ENCODE data around the gene DNAH10. TPM values are rescaled to one million over a fixed set of nuclear protein-coding genes. Genes with fewer than 3 reads are reported as not detected.

DNAH10 gene
- total RNA-seq, 1 donor from 2014 or later = 0.04 TPM

- peaks cover 3% of the 10 kb centered on the region for H3K27me3 ChIP-seq (ENCODE audit: control insufficient read depth, insufficient read depth, low read length)
- TF ChIP-seq, protein P1, sequence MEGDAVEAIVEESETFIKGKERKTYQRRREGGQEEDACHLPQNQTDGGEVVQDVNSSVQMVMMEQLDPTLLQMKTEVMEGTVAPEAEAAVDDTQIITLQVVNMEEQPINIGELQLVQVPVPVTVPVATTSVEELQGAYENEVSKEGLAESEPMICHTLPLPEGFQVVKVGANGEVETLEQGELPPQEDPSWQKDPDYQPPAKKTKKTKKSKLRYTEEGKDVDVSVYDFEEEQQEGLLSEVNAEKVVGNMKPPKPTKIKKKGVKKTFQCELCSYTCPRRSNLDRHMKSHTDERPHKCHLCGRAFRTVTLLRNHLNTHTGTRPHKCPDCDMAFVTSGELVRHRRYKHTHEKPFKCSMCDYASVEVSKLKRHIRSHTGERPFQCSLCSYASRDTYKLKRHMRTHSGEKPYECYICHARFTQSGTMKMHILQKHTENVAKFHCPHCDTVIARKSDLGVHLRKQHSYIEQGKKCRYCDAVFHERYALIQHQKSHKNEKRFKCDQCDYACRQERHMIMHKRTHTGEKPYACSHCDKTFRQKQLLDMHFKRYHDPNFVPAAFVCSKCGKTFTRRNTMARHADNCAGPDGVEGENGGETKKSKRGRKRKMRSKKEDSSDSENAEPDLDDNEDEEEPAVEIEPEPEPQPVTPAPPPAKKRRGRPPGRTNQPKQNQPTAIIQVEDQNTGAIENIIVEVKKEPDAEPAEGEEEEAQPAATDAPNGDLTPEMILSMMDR (IDR thresholded peaks at IDR 0.05; ENCODE audit: insufficient read depth, low read length, poor library complexity, severe bottlenecking) = no peak
- no peak overlapping the region for H3K4me3 ChIP-seq (ENCODE audit: low read depth, low read length)
- DNase-seq (ENCODE audit: low read depth) = no peak
- no peaks in the 10 kb centered on the region for H3K36me3 ChIP-seq (ENCODE audit: control insufficient read depth, insufficient read depth, low read length)
Observed at GRCh38 chr12:123829561-123829960, 67.5 kb downstream of the DNAH10 start.

GRCh38 chr12:123830675-123831074, 68.6 kb downstream of the DNAH10 start:
- TF ChIP-seq, protein P1 (IDR thresholded peaks at IDR 0.05; ENCODE audit: insufficient read depth, low read length, poor library complexity, severe bottlenecking) = no peak
- H3K36me3 ChIP-seq (ENCODE audit: control insufficient read depth, insufficient read depth, low read length) = no peaks in the 10 kb centered on the region
- no peak overlapping the region for H3K4me3 ChIP-seq (ENCODE audit: low read depth, low read length)
- H3K27me3 ChIP-seq (ENCODE audit: control insufficient read depth, insufficient read depth, low read length) = peaks cover 3% of the 10 kb centered on the region
- DNase-seq (ENCODE audit: low read depth) = no peak

DNA sequence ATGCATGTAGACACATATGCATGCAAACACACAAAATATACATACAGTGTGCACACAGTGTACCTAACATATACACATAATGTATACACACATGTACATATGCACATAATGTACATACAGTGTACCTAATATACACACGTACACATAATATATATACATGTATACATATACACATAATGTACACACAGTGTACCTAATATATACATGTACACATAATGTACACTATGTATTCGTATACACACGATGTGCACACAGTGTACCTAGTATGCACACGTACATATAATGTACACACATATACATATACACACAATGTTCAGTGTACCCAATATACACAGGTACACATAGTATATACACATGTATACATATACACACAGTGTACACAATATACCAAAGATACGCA, 70.0 kb downstream of the DNAH10 start:
- Histone ChIP-seq H3K4me3 (ENCODE audit: low read depth, low read length) (no peak overlapping the region), H3K27me3 (ENCODE audit: control insufficient read depth, insufficient read depth, low read length) (peaks cover 3% of the 10 kb centered on the region), H3K36me3 (ENCODE audit: control insufficient read depth, insufficient read depth, low read length) (no peaks in the 10 kb centered on the region)
- TF ChIP-seq, protein P1 (IDR thresholded peaks at IDR 0.05; ENCODE audit: insufficient read depth, low read length, poor library complexity, severe bottlenecking) = no peak
- no peak for DNase-seq (ENCODE audit: low read depth)

- Histone ChIP-seq H3K4me3 (ENCODE audit: low read depth, low read length) (no peak overlapping the region), H3K36me3 (ENCODE audit: control insufficient read depth, insufficient read depth, low read length) (no peaks in the 10 kb centered on the region), H3K27me3 (ENCODE audit: control insufficient read depth, insufficient read depth, low read length) (no peaks in the 10 kb centered on the region)
- no peak for DNase-seq (ENCODE audit: low read depth)
- TF ChIP-seq, protein P1 (IDR thresholded peaks at IDR 0.05; ENCODE audit: insufficient read depth, low read length, poor library complexity, severe bottlenecking) = no peak
Observed at GRCh38 chr12:123833830-123834229, 71.7 kb downstream of the DNAH10 start.

- TF ChIP-seq, protein P1 (IDR thresholded peaks at IDR 0.05; ENCODE audit: insufficient read depth, low read length, poor library complexity, severe bottlenecking) = no peak
- no peak overlapping the region for H3K4me3 ChIP-seq (ENCODE audit: low read depth, low read length)
- H3K36me3 ChIP-seq (ENCODE audit: control insufficient read depth, insufficient read depth, low read length) = no peaks in the 10 kb centered on the region
- no peak for DNase-seq (ENCODE audit: low read depth)
- no peaks in the 10 kb centered on the region for H3K27me3 ChIP-seq (ENCODE audit: control insufficient read depth, insufficient read depth, low read length)
Observed at GRCh38 chr12:123834845-123835244, 72.7 kb downstream of the DNAH10 start.

DNA sequence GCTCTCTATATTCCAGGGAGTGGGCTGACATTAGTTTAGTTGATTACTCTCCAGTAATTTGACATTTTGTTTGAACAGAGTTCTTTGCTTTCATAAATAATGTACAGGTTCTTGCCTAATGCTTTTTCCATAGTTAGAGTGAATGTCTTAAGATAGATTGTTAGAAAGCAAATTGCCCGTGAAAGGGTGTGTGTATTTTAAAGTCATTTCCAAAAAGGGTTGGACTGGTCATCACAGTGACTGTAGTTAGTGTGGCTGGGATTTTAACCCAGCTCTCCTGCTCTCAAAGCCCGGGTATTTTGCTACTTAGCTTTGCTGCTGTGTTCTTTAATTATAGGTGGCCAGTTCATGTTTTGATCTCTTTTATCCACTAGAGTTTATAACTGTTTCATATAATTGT, 74.2 kb downstream of the DNAH10 start:
- H3K27me3 ChIP-seq (ENCODE audit: control insufficient read depth, insufficient read depth, low read length) = no peaks in the 10 kb centered on the region
- no peaks in the 10 kb centered on the region for H3K36me3 ChIP-seq (ENCODE audit: control insufficient read depth, insufficient read depth, low read length)
- no peak overlapping the region for H3K4me3 ChIP-seq (ENCODE audit: low read depth, low read length)
- TF ChIP-seq, protein P1 (IDR thresholded peaks at IDR 0.05; ENCODE audit: insufficient read depth, low read length, poor library complexity, severe bottlenecking) = no peak
- no peak for DNase-seq (ENCODE audit: low read depth)

Measured in kidney epithelial cell (primary cell).